SK-N-SH (cell line): ENCODE data around the gene TBC1D5. TPM values are rescaled to one million over a fixed set of nuclear protein-coding genes. Genes with fewer than 3 reads are reported as not detected.

ENCODE experiments used
- CTCF ChIA-PET: fragments of 300-600, 350-600 bp; formaldehyde crosslinking; extraction: SDS; loops from one replicate; lab custom pipeline; 2021; lab: Yijun Ruan, JAX
- POLR2A ChIA-PET: fragments of 350-600 bp; sonication (Branson Sonifier 250); formaldehyde crosslinking; extraction: SDS; loops from one replicate; lab custom pipeline; 2020; ENCODE audit warnings: antibody characterized with exemption, inconsistent platforms; lab: Yijun Ruan, JAX
- DNase-seq: peaks from one replicate; pipeline ENCODE4 v3.0.0; 2012
- H2AFZ ChIP-seq: fragments of 200-600 bp; sonication (generic); 2 replicates; pipeline ENCODE4 v1.8.1; 2016; ENCODE audit warnings: antibody characterized with exemption, mild to moderate bottlenecking, low read depth
- H3F3A ChIP-seq: fragments of 200-600 bp; sonication (generic); replicated peaks from 2 replicates; pipeline ENCODE3; 2016; ENCODE audit warnings: antibody characterized with exemption, mild to moderate bottlenecking; ENCODE audit not compliant: insufficient read depth
- H3K27ac ChIP-seq, 2 experiments: fragments of 200-500 bp in 1 of 2; fragments of 200-600 bp in 1 of 2; sonication (Bioruptor generic) in 1 of 2; sonication (generic), shearing (Covaris generic) in 1 of 2; 2 replicates each; pipeline versions ENCODE4 v1.5.1 to v1.6.1; 2014 to 2016; ENCODE audit warnings: low read depth in 2 of 2, inconsistent platforms in 1 of 2, low read length in 1 of 2, mild to moderate bottlenecking in 1 of 2, mixed read lengths in 1 of 2
- H3K27me3 ChIP-seq: fragments of 200-600 bp; sonication (generic), shearing (Covaris generic); 2 replicates; pipeline ENCODE4 v1.6.1; 2016; ENCODE audit warnings: mixed run types; ENCODE audit not compliant: insufficient read depth
- H3K36me3 ChIP-seq, 2 experiments: fragments of 200-500 bp in 1 of 2; fragments of 200-600 bp in 1 of 2; sonication (Bioruptor generic) in 1 of 2; sonication (generic) in 1 of 2; replicated peaks in 1 of 2; 2 replicates each; pipeline versions ENCODE3 to v1.5.1; 2014 to 2016; ENCODE audit warnings: low read length in 1 of 2, mild to moderate bottlenecking in 1 of 2; ENCODE audit not compliant: insufficient read depth in 2 of 2, control insufficient read depth in 1 of 2
- H3K4me1 ChIP-seq, 2 experiments: fragments of 200-500 bp in 1 of 2; fragments of 200-600 bp in 1 of 2; sonication (Bioruptor generic) in 1 of 2; sonication (generic), shearing (Covaris generic) in 1 of 2; 2 replicates each; pipeline versions ENCODE4 v1.5.1 to v1.6.1; 2014 to 2016; ENCODE audit warnings: low read depth in 1 of 2, low read length in 1 of 2, mixed run types in 1 of 2; ENCODE audit not compliant: insufficient read depth in 2 of 2, control insufficient read depth in 1 of 2
- H3K4me2 ChIP-seq: fragments of 200-600 bp; sonication (generic), shearing (Covaris generic); 2 replicates; pipeline ENCODE4 v1.6.1; 2017; ENCODE audit warnings: mixed run types
- H3K4me3 ChIP-seq, 2 experiments: fragments of 200-500 bp in 1 of 2; fragments of 200-600 bp in 1 of 2; sonication (Bioruptor generic) in 1 of 2; sonication (generic), shearing (Covaris generic) in 1 of 2; 2 replicates each; pipeline versions ENCODE4 v1.5.1 to v1.8.1; 2014 to 2016; ENCODE audit warnings: low read depth in 2 of 2, inconsistent platforms in 1 of 2, low read length in 1 of 2, mild to moderate bottlenecking in 1 of 2, mixed read lengths in 1 of 2, moderate library complexity in 1 of 2
- H3K79me2 ChIP-seq: fragments of 200-600 bp; sonication (generic); 2 replicates; pipeline ENCODE4 v1.8.1; 2017; ENCODE audit warnings: mild to moderate bottlenecking; ENCODE audit not compliant: insufficient read depth
- H3K9ac ChIP-seq: fragments of 200-600 bp; sonication (generic); 2 replicates; pipeline ENCODE4 v1.6.1; 2017; ENCODE audit warnings: mixed run types
- H3K9me2 ChIP-seq: fragments of 200-600 bp; sonication (generic); 2 replicates; pipeline ENCODE4 v1.6.1; 2017; ENCODE audit warnings: mixed run types
- H3K9me3 ChIP-seq: fragments of 200-600 bp; sonication (generic); 2 replicates; pipeline ENCODE4 v1.6.1; 2017; ENCODE audit warnings: mixed run types, mild to moderate bottlenecking, moderate library complexity
- H4K20me1 ChIP-seq: fragments of 200-600 bp; sonication (generic); 2 replicates; pipeline ENCODE4 v1.6.1; 2017; ENCODE audit warnings: mild to moderate bottlenecking, mixed run types; ENCODE audit not compliant: insufficient read depth
- ELF1 ChIP-seq: IDR thresholded peaks from 2 replicates; pipeline ENCODE4 v1.4.0; 2012
- EP300 ChIP-seq, 2 experiments: IDR thresholded peaks; 2 replicates each; pipeline versions ENCODE4 v1.4.0 to v1.6.1; 2012; ENCODE audit warnings: borderline replicate concordance in 1 of 2, low read depth in 1 of 2, low read length in 1 of 2
- EZH2phosphoT487 ChIP-seq: fragments of 200-600 bp; sonication (generic); IDR thresholded peaks from 2 replicates; pipeline ENCODE4 v1.6.1; 2017; ENCODE audit warnings: low read depth, mixed run types, mild to moderate bottlenecking, antibody characterized with exemption, moderate library complexity, borderline replicate concordance
- GABPA ChIP-seq: IDR thresholded peaks from 2 replicates; pipeline ENCODE4 v1.4.0; 2012; ENCODE audit warnings: low read depth, mild to moderate bottlenecking
- MEF2A ChIP-seq: IDR thresholded peaks from 2 replicates; pipeline ENCODE4 v1.4.0; 2012; ENCODE audit warnings: low read depth, borderline replicate concordance
- NFIC ChIP-seq: IDR thresholded peaks from 2 replicates; pipeline ENCODE4 v1.4.0; 2012; ENCODE audit warnings: borderline replicate concordance
- NRF1 ChIP-seq: IDR thresholded peaks from 2 replicates; pipeline ENCODE4 v1.6.1; 2012; ENCODE audit warnings: low read depth, mild to moderate bottlenecking, low read length
- RCOR1 ChIP-seq: fragments of 150-350 bp; IDR thresholded peaks from 2 replicates; pipeline ENCODE4 v1.6.1; 2017; ENCODE audit warnings: antibody characterized with exemption, low read length
- SIN3A ChIP-seq: IDR thresholded peaks from 2 replicates; pipeline ENCODE4 v1.6.1; 2012; ENCODE audit warnings: low read depth, mild to moderate bottlenecking, low read length, moderate library complexity, borderline replicate concordance
- SMC3 ChIP-seq: IDR thresholded peaks from 2 replicates; pipeline ENCODE4 v1.6.1; 2012; ENCODE audit warnings: low read depth, low read length, improper control_type of control experiment
- TCF12 ChIP-seq: IDR thresholded peaks from 2 replicates; pipeline ENCODE4 v1.4.0; 2012
- TEAD4 ChIP-seq: IDR thresholded peaks from 2 replicates; pipeline ENCODE4 v1.4.0; 2012; ENCODE audit warnings: mild to moderate bottlenecking, borderline replicate concordance; ENCODE audit not compliant: insufficient read depth
- YY1 ChIP-seq: IDR thresholded peaks from 2 replicates; pipeline ENCODE4 v1.4.0; 2012; ENCODE audit warnings: low read depth, mild to moderate bottlenecking
- WGBS: methylation state at CpG from one replicate; pipeline ENCODE4 v1.1.6; 2017; ENCODE audit warnings: low lambda C conversion rate; 5-methylcytosine and 5-hydroxymethylcytosine counted together
- polyA plus RNA-seq, 3 experiments: library from polyadenylated mRNA; depleted of rRNA; stranded (reverse); fragments of >200 nt; gene quantifications; 2 replicates each; pipeline ENCODE4 v1.2.3, GENCODE V29; 2012
- TF ChIP-seq, protein P1 (sequence below): IDR thresholded peaks from 2 replicates; pipeline ENCODE4; 2012
- TF ChIP-seq, protein P2 (sequence below): IDR thresholded peaks from 2 replicates; pipeline ENCODE4 v1.4.0; 2012; ENCODE audit warnings: low read depth
- TF ChIP-seq, protein P3 (sequence below): fragments of 200-600 bp; sonication (generic); IDR thresholded peaks from 2 replicates; pipeline ENCODE4 v1.6.1; 2017; ENCODE audit warnings: antibody characterized with exemption, mild to moderate bottlenecking, moderate library complexity
- TF ChIP-seq, protein P4 (sequence below): fragments of 150-350 bp; IDR thresholded peaks from 2 replicates; pipeline ENCODE4 v1.6.1; 2017; ENCODE audit warnings: antibody characterized with exemption, low read length, low read depth, borderline replicate concordance

The TBC1D5 gene
- polyA plus RNA-seq, 1 of the 3 experiments (the other 2 are of a cell fraction): 19.5 TPM

DNA sequence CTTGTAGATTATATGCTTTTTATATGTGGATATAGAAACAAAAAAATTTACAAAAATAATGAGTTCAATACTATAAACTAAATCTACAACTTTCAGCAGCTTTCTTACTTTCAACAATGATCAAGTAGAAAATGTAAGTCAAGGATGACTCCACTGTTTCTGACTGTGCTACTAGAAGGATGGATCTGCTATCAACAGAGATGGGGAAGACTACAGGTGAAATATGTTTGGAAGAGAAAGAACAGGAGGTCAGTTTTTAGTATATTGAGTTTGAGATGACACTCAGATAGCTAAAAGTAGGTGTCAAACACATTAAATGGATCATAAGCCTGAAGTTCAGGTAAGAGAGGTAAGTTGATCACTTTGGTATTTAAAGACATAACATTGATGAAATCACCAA, 107.5 kb downstream of the TBC1D5 start (continued):
- TF ChIP-seq, protein P1, sequence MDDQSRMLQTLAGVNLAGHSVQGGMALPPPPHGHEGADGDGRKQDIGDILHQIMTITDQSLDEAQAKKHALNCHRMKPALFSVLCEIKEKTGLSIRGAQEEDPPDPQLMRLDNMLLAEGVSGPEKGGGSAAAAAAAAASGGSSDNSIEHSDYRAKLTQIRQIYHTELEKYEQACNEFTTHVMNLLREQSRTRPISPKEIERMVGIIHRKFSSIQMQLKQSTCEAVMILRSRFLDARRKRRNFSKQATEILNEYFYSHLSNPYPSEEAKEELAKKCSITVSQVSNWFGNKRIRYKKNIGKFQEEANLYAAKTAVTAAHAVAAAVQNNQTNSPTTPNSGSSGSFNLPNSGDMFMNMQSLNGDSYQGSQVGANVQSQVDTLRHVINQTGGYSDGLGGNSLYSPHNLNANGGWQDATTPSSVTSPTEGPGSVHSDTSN: no peak
- TF ChIP-seq ELF1 (no peak), NRF1 (no peak)
- TF ChIP-seq, protein P2, sequence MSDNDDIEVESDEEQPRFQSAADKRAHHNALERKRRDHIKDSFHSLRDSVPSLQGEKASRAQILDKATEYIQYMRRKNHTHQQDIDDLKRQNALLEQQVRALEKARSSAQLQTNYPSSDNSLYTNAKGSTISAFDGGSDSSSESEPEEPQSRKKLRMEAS: no peak
- TF ChIP-seq, protein P3, sequence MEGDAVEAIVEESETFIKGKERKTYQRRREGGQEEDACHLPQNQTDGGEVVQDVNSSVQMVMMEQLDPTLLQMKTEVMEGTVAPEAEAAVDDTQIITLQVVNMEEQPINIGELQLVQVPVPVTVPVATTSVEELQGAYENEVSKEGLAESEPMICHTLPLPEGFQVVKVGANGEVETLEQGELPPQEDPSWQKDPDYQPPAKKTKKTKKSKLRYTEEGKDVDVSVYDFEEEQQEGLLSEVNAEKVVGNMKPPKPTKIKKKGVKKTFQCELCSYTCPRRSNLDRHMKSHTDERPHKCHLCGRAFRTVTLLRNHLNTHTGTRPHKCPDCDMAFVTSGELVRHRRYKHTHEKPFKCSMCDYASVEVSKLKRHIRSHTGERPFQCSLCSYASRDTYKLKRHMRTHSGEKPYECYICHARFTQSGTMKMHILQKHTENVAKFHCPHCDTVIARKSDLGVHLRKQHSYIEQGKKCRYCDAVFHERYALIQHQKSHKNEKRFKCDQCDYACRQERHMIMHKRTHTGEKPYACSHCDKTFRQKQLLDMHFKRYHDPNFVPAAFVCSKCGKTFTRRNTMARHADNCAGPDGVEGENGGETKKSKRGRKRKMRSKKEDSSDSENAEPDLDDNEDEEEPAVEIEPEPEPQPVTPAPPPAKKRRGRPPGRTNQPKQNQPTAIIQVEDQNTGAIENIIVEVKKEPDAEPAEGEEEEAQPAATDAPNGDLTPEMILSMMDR: no peak

DNA sequence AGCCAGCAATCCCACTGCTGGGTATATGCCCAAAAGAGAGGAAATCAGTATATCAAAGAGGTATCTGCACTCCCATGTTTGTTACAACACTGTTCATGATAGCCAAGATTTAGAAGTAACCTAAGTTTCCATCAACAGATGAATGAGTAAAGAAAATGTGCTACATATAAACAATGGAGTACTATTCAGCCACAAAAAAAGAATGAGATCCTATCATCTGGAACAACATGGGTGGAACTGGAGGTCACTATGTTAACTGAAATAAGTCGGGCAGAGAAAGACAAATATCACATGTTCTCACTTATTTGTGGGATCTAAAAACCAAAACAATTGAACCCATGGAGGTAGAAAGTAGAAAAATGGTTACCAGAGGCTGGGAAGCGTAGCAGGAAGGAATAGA, 108.2 kb downstream of the TBC1D5 start:
- DNase-seq: no peak
- ChIA-PET CTCF (interaction anchor here (0.5 to 2.0 kb wide), 2 partner anchors 11 to 87 kb away, joined by 3 to 5 read pairs; no protein-coding TSS in a partner anchor), POLR2A (no interaction called here)
- no peaks in the 10 kb centered on the region; the same call in 1 of the 2 replicates for H4K20me1 ChIP-seq
- no peaks in the 10 kb centered on the region for H3K27me3 ChIP-seq
- no peak overlapping the region for H3K9ac ChIP-seq
- peaks cover 0 to 30% of the 10 kb centered on the region in 2 experiments; a peak in 2 of 4 replicates for H3K4me1 ChIP-seq
- no peak overlapping the region for H3K4me3 ChIP-seq
- H3K36me3 ChIP-seq: no peaks in the 10 kb centered on the region
- H3K79me2 ChIP-seq: peaks cover 28% of the 10 kb centered on the region; the same call in 1 of the 2 replicates
- WGBS: 86% methylated on average over 2 of the region's 2 CpGs
- peaks cover 31% of the 10 kb centered on the region for H3F3A ChIP-seq
- TF ChIP-seq, protein P3: no peak
- TF ChIP-seq TEAD4: no peak
- TF ChIP-seq MEF2A: no peak
- TF ChIP-seq TCF12: no peak
- TF ChIP-seq EP300 (IDR thresholded peaks at IDR 0.05; ENCODE audit: borderline replicate concordance in 1 of 2, low read depth in 1 of 2, low read length in 1 of 2): no peak
- TF ChIP-seq NFIC: no peak
- TF ChIP-seq SIN3A: no peak
- no peak for TF ChIP-seq GABPA
- no peak for TF ChIP-seq SMC3
- TF ChIP-seq NRF1: no peak
- no peak for TF ChIP-seq YY1
- TF ChIP-seq, protein P4, sequence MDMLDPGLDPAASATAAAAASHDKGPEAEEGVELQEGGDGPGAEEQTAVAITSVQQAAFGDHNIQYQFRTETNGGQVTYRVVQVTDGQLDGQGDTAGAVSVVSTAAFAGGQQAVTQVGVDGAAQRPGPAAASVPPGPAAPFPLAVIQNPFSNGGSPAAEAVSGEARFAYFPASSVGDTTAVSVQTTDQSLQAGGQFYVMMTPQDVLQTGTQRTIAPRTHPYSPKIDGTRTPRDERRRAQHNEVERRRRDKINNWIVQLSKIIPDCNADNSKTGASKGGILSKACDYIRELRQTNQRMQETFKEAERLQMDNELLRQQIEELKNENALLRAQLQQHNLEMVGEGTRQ: no peak
- no peak for TF ChIP-seq RCOR1
- no peak for TF ChIP-seq EZH2phosphoT487
- H3K27ac ChIP-seq: no peak overlapping the region
- H2AFZ ChIP-seq: no peak overlapping the region
- H3K9me3 ChIP-seq: no peaks in the 10 kb centered on the region
- no peaks in the 10 kb centered on the region for H3K9me2 ChIP-seq
- H3K4me2 ChIP-seq: no peak overlapping the region
